Measurements from ENCODE around the gene SRC.

The SRC gene

GRCh38 chr20:37345339-37346235 lies at the start of gene SRC:
Gene SRC, plus strand, starts transcription at chr20:37346140. Its CDS starts 38,014 bp downstream, at chr20:37384154.
- DNase-seq, result peak; percentile 43

DNA sequence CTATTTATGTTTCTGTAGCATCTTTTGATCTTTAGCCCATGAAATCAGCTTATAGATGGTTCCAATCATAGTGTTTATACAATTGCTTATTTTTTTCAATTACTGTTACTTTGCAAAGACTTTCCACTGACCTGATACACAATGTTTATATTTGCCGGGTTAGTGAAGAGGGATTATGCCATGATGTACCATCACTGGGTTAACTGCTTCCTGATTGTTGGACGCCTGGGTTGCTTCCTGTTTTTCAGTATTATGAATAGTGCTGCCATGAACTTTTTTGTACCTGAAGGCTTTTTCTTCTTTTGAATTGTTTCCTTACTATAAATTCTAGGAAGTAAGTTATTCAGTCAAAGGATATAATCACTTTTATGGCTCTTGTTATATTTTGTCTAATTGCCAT lies 49.6 kb upstream of the SRC start:
- no peak for DNase-seq

DNA sequence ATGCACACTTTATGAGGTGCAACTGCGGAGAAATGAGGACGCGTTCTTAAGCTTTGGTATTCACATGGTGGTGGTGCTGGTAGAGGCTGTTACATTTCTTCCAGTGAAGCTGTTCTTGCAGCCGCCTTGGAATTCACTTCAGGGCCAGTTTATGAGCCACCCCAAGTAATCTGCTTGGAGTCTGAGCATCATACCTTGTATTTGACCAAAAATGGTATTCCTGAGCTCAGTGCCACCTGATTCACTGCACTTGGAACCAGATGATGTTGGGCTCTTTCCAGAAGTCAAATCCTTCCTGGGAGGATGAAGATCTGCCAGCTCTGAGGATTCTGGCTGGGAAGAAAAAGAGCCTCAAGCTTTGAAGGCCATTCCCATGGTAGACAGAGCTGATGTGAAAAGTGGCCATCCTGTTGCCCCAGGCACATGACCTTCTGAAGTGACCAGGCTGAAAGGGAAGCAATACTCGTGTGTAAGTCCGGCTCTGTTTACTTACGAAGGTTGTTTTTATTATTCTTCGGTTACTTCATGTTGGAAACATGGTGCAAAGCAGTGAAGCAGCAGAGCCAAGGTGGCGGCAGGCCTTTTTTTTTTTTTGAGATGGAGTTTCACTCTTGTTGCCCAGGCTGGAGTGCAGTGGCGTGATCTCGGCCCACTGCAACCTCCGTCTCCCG lies 48.7 kb upstream of the SRC start:
- DNase-seq, result no peak

DNA sequence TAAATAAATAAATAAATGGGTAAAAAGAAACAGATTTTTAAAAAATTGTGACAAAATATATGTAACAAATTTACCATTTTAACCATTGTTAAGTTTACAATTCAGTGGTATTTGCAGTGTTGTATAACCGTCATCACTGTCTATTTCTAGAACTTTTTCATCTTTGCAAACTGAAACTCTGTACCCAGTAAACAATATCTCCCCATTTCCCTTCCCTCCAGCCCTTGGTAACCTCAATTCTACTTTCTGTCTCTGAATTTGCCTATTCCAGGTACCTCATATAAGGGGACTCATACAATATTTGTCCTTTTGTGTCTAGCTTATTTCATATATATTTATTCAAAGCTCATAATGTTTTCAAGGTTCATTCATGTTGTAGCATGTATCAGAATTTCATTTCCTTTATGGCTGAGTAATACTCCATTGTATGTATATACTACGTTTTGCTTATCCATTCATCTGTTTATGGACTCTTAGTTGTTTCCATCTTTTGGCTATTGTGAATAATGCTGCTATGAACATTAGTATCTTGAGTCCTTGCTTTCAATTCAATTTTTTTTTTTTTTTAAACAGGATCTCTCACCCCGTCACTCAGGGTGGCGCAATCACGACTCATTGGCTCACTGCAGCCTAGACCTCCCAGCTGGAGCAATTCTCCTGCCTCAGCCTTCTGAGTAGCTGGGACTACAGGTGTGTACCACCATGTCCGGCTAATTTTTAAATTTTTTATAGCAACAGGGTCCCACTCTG lies 47.6 kb upstream of the SRC start:
- no peak for DNase-seq

DNA sequence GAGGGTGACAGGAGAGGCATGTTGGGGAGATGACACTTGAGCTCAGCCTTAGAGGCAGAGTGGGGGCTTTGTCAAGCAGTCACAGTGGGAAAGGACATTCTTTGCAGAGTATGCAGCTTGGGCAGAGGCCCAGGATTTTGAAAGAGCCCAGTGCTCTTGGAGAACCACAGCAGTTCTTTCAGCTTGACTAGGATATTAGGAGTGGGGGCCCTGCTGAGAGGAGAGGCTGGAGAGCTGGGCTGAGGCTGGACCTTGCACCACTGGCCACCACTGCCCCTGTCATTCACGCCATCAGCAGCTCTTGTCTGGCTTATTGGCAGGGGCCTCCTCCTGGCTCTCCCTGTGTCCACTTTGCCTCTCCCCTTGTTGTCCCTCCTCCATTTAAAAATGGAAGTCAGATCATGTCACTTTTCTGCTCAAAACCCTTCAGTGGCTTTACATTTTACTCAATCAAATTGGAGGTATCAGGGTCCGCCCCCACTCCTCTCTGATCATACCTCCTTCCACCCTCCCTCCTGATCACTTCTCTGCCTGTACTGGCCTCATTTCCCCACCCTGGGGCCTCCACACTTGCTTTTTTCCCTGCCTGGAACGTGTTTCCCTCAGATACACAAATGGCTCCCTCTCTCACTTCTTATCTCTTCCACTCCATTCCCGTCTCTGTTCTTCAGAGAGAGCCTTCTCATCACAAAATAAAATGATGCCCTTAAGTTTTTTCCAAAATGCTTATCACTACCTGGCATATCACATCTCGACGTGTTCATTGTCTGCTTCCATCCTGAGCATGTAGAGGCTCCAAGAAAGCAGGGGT lies 46.0 kb upstream of the SRC start:
- no peak for DNase-seq

DNA sequence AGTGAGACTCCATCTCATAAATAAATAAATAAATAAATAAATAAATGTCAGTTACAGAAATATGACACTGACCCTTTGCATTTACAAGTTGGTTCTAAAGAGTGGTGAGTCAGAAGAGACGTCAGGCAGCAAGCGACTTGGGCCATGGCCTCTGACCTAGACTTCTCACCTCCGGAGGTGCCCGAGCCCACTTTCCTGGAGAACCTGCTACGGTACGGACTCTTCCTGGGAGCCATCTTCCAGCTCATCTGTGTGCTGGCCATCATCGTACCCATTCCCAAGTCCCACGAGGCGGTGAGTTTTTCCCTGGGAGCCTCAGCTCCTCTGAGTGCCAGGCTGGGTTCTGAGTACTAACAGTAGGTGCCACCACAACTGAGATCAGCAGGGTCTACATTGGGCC lies 44.8 kb upstream of the SRC start:
- no peak for DNase-seq

DNA sequence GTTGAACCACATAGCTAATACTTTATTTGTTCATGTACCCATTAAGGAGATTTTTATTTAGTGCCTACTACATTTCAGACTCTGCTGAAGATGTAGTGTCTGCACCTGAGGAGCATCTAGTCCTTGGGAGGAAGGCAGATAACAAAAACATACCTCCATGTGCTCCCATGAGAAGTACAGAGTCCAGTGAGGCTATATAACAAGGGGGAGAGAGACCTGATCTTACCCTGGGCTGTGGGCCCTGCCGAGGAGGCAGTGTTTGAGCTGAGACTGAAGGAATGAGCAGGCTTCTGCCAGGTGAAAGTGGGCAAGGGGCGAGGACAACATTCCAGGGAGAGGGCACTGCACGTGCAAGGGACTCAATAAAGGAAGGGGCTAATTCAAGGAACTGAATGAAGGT lies 44.4 kb upstream of the SRC start:
- DNase-seq, result no peak

DNA sequence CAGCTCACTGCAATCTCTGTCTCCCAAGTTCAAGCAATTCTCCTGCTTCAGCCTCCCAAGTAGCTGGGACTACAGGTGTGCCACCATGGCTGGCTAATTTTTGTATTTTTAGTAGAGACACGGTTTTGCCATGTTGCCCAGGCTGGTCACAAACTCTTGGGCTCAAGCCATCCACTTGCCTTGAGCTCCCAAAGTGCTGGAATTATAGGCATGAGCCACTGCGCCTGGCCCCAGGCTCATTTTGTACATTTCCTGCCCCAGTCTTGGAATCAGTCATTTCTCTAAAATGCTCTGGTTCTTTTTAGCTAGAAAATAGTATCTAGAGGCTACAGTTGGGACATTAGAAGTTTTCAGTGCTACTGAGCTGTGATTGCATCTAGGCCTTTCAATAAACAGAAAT lies 43.0 kb upstream of the SRC start:
- DNase-seq, result no peak

DNA sequence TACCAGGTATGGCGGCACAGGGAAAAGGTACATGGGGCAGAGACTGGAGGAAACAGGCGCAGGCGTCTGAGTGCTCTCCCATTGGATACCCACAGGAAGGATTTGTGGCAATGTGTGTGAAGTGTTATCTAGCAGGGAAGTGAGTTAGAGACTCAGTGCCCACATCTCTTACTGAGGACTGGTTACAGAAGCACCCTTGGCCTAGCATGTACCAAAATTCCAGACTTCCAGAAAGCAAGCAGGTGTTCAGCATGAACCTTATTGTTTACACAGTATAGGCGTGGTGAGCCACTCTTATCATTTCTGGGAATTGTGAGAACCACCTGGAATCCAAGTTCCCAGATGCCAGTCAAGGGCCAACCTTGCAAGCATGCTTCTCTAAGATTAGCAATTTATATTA lies 42.3 kb upstream of the SRC start:
- no peak for DNase-seq

DNA sequence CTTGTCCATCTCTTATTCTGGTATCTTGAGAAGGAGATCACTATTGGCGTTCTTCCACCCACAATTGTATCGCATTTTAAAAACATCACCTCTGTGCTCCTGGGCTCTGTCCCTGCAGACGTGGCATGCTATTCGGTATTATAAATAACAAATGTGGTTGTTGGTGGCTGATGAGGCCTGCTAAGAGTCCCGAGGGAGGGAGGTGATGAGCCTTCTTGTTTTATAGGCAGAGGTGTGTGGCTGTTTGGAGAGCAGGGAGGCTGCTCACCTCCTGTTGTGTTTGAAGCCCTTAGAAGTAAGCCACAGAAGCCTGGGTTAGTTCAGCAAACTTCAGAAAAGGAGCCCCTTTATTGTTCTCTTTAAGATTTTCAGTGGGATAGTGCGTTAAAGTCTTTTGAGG lies 40.9 kb upstream of the SRC start:
- no peak for DNase-seq

DNA sequence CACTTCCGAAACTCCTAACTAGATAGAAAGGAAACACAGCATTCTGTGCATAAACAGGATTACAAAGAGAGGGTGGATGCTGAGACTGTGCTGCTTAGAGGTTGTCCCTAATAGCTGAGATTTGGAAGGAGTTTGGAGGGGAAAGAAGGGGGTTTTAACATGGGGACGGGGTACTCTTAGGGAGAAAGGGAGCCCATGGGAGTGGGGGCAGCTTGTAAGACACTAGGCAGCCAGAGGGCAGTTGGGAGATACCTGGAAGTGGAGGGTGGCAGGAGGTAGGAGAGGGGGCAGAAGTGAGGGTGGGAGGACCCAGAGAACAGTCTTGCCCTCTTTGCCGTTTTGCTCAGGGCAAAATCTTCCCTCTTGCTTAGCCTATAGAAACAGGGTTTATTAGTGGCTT lies 40.1 kb upstream of the SRC start:
- no peak for DNase-seq

GRCh38 chr20:37308086-37309050 lies 37.6 kb upstream of the SRC start:
- no peak for DNase-seq

- no peak for DNase-seq
Measured at GRCh38 chr20:37309290-37309689, 36.6 kb upstream of the SRC start.

- DNase-seq, result no peak
Measured at GRCh38 chr20:37309936-37310590, 35.9 kb upstream of the SRC start.

- DNase-seq, result no peak
Measured at GRCh38 chr20:37310951-37311350, 35.0 kb upstream of the SRC start.

GRCh38 chr20:37311710-37312355 lies 34.1 kb upstream of the SRC start:
- no peak for DNase-seq

GRCh38 chr20:37313546-37314091 lies 32.3 kb upstream of the SRC start:
- DNase-seq, result no peak

DNA sequence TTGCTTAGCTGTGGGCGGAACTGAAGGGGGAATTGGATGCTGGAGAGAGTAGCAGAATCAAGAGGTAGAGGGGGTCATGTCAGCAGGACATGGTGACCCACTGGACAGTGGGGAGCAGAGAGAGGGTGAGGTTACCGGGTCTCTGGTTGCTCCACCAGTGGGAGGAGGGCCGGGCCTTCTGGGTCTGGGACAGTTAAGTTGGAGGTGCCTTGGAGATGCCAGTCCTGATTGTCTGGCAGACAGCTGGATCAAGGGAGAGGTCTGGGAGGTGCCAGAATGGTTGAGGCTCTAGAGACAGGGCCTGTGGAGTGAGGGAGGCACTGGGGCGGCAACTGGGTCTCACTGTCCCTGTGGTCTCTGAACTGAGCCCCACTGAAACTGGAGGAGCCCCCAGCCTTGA lies 31.8 kb upstream of the SRC start:
- no peak for DNase-seq

- DNase-seq, result no peak
Measured at GRCh38 chr20:37314617-37315016, 31.3 kb upstream of the SRC start.

GRCh38 chr20:37315021-37315451 lies 30.9 kb upstream of the SRC start:
- no peak for DNase-seq
